WTC11 (cell line): Measurements from ENCODE around the gene DSTN. TPM values are rescaled to one million over a fixed set of nuclear protein-coding genes. Genes with fewer than 3 reads are reported as not detected.

Experiments used
- ATAC-seq: fragments of 200-7000 bp; cut with Tn5 transposase; 2 replicates; pipeline ENCODE4 v1.10.0; 2021; ENCODE audit warnings: mild to moderate bottlenecking, moderate library complexity
- CTCF ChIA-PET: fragments of 300-600 bp; sonication (Branson Sonifier 250); formaldehyde crosslinking; loops from one replicate; lab custom pipeline; 2021; ENCODE audit warnings: antibody characterized with exemption; lab: Charles Lee
- POLR2A ChIA-PET: fragments of 350-600 bp; sonication (Branson Sonifier 250); formaldehyde crosslinking; loops from one replicate; lab custom pipeline; 2021; ENCODE audit warnings: antibody characterized with exemption; lab: Charles Lee
- DNase-seq: peaks from one replicate; pipeline ENCODE4 v3.0.0; 2021; ENCODE audit warnings: low spot score
- H3K27ac Mint-ChIP-seq: 2 replicates; pipeline ENCODE4 v1.8.0; 2021; ENCODE audit warnings: mixed read lengths
- H3K27me3 Mint-ChIP-seq: 2 replicates; pipeline ENCODE4 v1.8.0; 2021; ENCODE audit warnings: low read depth, mild to moderate bottlenecking, moderate library complexity, mixed read lengths
- H3K36me3 Mint-ChIP-seq: 2 replicates; pipeline ENCODE4 v1.8.0; 2021; ENCODE audit warnings: mixed read lengths
- H3K4me1 Mint-ChIP-seq: 2 replicates; pipeline ENCODE4 v1.8.0; 2022; ENCODE audit warnings: mixed read lengths
- H3K4me3 Mint-ChIP-seq: 2 replicates; pipeline ENCODE4 v1.8.0; 2021; ENCODE audit warnings: mild to moderate bottlenecking, moderate library complexity, mixed read lengths
- H3K9me3 Mint-ChIP-seq: 2 replicates; pipeline ENCODE4 v1.8.0; 2021; ENCODE audit warnings: mixed read lengths
- ATF1 ChIP-seq: sonication (generic); formaldehyde crosslinking; IDR thresholded peaks from 2 replicates; pipeline ENCODE4 v1.8.1; 2023; ENCODE audit warnings: mild to moderate bottlenecking, moderate library complexity, missing genetic modification reagents
- ERG ChIP-seq: fragments of 250-450 bp; sonication (Bioruptor Pico); IDR thresholded peaks from 2 replicates; pipeline ENCODE4 v1.8.0; 2021; ENCODE audit warnings: mild to moderate bottlenecking
- FOXP1 ChIP-seq: sonication (generic); formaldehyde crosslinking; IDR thresholded peaks from 2 replicates; pipeline ENCODE4 v1.8.0; 2022; ENCODE audit warnings: missing genetic modification reagents, mild to moderate bottlenecking, moderate library complexity, borderline replicate concordance
- RELA ChIP-seq: sonication (generic); formaldehyde crosslinking; IDR thresholded peaks from 2 replicates; pipeline ENCODE4 v1.8.1; 2022; ENCODE audit warnings: missing genetic modification reagents, mild to moderate bottlenecking, borderline replicate concordance
- TEAD1 ChIP-seq: sonication (generic); formaldehyde crosslinking; IDR thresholded peaks from 2 replicates; pipeline ENCODE4 v1.8.0; 2022; ENCODE audit warnings: mild to moderate bottlenecking, missing genetic modification reagents
- ZNF532 ChIP-seq: fragments of 250-450 bp; sonication (Bioruptor Pico); IDR thresholded peaks from 2 replicates; pipeline ENCODE4 v1.9.0; 2021; ENCODE audit warnings: mild to moderate bottlenecking, borderline replicate concordance
- total RNA-seq: library from RNA; stranded (reverse); gene quantifications from 3 replicates; pipeline ENCODE4 v1.2.3, GENCODE V29; 2021
- TF ChIP-seq, protein P1 (sequence below): sonication (generic); formaldehyde crosslinking; IDR thresholded peaks from 2 replicates; pipeline ENCODE4 v1.8.1; 2022; ENCODE audit warnings: low read depth, mild to moderate bottlenecking, moderate library complexity, missing genetic modification reagents, borderline replicate concordance
- TF ChIP-seq, protein P2 (sequence below): sonication (generic); formaldehyde crosslinking; IDR thresholded peaks from 2 replicates; pipeline ENCODE4 v1.8.0; 2023; ENCODE audit warnings: mild to moderate bottlenecking, missing genetic modification reagents
- TF ChIP-seq, protein P3 (sequence below): sonication (generic); formaldehyde crosslinking; IDR thresholded peaks from 2 replicates; pipeline ENCODE4 v1.8.0; 2022; ENCODE audit warnings: mild to moderate bottlenecking, missing genetic modification reagents
- TF ChIP-seq, protein P4 (sequence below): sonication (generic); formaldehyde crosslinking; IDR thresholded peaks from 2 replicates; pipeline ENCODE4 v1.8.1; 2023; ENCODE audit warnings: mild to moderate bottlenecking, moderate library complexity, missing genetic modification reagents
- TF ChIP-seq, protein P5 (sequence below): fragments of 250-450 bp; sonication (Bioruptor Pico); conservative IDR thresholded peaks from 2 replicates; pipeline ENCODE4 v1.9.0; 2021; ENCODE audit warnings: mild to moderate bottlenecking
- TF ChIP-seq, protein P6 (sequence below): sonication (generic); formaldehyde crosslinking; IDR thresholded peaks from 2 replicates; pipeline ENCODE4 v1.8.0; 2023; ENCODE audit warnings: missing genetic modification reagents

DSTN gene
- total RNA-seq, 1 experiment from 2014 or later: 153 TPM

DNA sequence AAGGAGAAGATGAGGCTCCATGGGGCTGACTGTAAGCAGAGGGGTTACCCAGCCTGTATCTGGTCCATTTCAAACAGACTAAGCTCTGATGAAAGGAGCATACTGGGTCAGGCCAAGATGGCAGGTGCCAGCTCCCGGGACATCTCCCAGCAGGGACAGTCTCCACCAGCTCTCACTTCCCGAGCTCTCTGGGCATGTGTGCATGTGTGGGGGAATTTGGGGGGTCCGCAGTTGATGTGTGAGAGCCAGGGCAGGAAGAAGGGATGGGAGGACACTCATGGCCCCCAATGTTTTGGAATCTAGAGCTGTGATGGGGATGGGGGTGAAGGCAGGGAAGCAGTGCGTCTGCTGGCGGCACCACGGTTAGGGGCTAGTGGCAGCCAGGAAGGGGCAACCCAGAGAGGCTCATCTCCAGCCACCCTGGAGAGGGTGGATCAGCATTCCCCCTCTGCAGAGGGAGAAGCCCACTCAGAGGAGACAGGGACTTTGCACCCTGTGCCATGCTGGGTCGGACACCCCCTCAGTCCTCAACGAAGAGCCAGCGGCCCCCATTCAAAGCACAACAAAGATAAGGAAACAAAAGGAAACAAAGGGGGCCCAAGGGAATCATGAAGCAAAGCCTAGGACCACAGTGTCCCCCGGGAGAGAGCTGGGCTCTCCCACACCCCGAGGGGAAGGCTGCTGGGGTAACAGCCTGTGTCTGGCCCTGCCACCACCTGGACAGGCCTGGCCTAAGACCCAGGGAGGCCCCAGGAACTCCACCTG, 52.4 kb downstream of the DSTN start:
- no peak overlapping the region for H3K4me3 Mint-ChIP-seq
- ChIA-PET POLR2A (no interaction called here), CTCF (interaction anchor here (0.6 to 0.7 kb wide), 2 partner anchors 117 kb away, joined by 3 read pairs; no protein-coding TSS in a partner anchor)
- peaks cover 64% of the 10 kb centered on the region for H3K36me3 Mint-ChIP-seq
- no peaks in the 10 kb centered on the region for H3K4me1 Mint-ChIP-seq
- H3K27ac Mint-ChIP-seq: no peak overlapping the region
- H3K9me3 Mint-ChIP-seq: no peaks in the 10 kb centered on the region
- TF ChIP-seq ZNF532 (CRISPR knock-in tag) (no peak), ATF1 (CRISPR knock-in tag) (no peak)
- TF ChIP-seq, protein P1, sequence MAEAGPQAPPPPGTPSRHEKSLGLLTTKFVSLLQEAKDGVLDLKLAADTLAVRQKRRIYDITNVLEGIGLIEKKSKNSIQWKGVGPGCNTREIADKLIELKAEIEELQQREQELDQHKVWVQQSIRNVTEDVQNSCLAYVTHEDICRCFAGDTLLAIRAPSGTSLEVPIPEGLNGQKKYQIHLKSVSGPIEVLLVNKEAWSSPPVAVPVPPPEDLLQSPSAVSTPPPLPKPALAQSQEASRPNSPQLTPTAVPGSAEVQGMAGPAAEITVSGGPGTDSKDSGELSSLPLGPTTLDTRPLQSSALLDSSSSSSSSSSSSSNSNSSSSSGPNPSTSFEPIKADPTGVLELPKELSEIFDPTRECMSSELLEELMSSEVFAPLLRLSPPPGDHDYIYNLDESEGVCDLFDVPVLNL: no peak
- TF ChIP-seq, protein P2, sequence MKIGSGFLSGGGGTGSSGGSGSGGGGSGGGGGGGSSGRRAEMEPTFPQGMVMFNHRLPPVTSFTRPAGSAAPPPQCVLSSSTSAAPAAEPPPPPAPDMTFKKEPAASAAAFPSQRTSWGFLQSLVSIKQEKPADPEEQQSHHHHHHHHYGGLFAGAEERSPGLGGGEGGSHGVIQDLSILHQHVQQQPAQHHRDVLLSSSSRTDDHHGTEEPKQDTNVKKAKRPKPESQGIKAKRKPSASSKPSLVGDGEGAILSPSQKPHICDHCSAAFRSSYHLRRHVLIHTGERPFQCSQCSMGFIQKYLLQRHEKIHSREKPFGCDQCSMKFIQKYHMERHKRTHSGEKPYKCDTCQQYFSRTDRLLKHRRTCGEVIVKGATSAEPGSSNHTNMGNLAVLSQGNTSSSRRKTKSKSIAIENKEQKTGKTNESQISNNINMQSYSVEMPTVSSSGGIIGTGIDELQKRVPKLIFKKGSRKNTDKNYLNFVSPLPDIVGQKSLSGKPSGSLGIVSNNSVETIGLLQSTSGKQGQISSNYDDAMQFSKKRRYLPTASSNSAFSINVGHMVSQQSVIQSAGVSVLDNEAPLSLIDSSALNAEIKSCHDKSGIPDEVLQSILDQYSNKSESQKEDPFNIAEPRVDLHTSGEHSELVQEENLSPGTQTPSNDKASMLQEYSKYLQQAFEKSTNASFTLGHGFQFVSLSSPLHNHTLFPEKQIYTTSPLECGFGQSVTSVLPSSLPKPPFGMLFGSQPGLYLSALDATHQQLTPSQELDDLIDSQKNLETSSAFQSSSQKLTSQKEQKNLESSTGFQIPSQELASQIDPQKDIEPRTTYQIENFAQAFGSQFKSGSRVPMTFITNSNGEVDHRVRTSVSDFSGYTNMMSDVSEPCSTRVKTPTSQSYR (CRISPR knock-in tag): no peak
- TF ChIP-seq, protein P3, sequence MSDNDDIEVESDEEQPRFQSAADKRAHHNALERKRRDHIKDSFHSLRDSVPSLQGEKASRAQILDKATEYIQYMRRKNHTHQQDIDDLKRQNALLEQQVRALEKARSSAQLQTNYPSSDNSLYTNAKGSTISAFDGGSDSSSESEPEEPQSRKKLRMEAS: no peak
- TF ChIP-seq, protein P4, sequence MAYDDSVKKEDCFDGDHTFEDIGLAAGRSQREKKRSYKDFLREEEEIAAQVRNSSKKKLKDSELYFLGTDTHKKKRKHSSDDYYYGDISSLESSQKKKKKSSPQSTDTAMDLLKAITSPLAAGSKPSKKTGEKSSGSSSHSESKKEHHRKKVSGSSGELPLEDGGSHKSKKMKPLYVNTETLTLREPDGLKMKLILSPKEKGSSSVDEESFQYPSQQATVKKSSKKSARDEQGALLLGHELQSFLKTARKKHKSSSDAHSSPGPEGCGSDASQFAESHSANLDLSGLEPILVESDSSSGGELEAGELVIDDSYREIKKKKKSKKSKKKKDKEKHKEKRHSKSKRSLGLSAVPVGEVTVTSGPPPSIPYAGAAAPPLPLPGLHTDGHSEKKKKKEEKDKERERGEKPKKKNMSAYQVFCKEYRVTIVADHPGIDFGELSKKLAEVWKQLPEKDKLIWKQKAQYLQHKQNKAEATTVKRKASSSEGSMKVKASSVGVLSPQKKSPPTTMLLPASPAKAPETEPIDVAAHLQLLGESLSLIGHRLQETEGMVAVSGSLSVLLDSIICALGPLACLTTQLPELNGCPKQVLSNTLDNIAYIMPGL: no peak
- TF ChIP-seq, protein P5, sequence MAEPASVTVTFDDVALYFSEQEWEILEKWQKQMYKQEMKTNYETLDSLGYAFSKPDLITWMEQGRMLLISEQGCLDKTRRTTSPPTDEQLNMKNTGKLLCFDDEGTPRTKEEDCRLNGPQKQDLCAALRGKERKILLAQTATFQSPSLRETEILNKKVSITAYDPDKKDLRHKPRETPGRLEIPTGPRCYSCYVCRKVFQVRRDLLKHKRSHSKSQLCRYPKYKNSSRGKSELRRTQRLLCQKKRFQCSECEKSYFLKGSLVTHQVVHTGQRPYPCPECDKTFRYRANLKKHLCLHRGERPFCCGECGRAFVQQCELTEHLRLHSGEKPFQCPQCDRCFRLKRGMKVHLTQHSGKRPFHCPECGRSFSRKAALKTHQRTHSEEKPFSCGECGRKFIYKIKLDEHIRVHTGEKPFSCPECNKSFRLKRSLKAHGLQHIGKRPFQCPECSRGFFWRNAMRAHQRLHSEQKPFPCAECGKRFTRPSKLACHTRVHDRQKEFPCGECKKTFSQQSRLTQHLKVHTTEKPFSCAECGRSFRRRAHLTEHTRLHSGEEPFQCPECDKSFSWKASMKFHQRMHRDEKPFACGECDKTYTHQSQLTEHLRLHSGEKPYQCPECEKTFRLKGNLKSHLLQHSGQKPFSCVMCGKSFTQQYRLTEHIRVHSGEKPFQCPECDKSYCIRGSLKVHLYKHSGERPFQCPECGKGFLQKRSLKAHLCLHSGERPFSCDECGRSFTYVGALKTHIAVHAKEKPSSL (CRISPR knock-in tag): no peak
- DNase-seq (peak; percentile 3), ATAC-seq (no peak)
- H3K27me3 Mint-ChIP-seq: no peaks in the 10 kb centered on the region

DNA sequence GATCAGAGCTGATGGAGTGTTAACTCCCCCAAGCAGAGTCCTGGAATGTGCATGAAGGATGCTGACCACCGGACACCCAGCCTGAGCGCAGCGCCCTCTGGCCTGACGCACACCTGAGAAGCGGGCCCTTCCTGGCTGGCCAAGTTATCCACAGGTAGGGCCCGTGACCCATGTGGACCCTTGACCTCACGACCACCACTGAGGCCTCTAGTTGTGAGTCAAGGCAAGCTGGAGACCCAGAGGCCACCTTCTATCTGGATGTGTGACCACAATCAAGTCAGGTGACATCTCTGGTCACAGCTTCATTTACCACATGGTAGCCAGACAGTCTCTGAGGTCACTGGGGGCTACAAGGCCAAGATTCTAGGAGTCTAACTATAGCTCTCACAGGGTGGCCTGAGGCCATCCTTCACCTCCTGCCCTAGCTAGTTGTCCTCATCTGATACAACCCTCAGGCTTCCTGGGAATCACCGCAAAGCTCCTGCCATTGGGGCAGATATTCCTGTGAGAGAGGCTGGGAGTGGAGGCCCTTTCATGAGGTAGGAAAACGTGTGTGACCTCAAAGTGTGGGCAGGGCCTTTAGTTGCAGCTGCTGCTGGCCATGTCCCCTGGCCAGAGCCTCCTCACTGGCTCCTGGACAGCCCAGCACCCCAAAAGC, 53.1 kb downstream of the DSTN start:
- H3K36me3 Mint-ChIP-seq: peaks cover 63% of the 10 kb centered on the region
- H3K9me3 Mint-ChIP-seq: no peaks in the 10 kb centered on the region
- no peak overlapping the region for H3K4me3 Mint-ChIP-seq
- H3K4me1 Mint-ChIP-seq: no peaks in the 10 kb centered on the region
- no peak for ATAC-seq
- ChIA-PET POLR2A (no interaction called here), CTCF (interaction anchor here (0.6 to 1.0 kb wide), 2 partner anchors 26 to 118 kb away, joined by 3 read pairs; no protein-coding TSS in a partner anchor)
- H3K27me3 Mint-ChIP-seq: no peaks in the 10 kb centered on the region
- H3K27ac Mint-ChIP-seq: no peak overlapping the region
- peak; percentile 3 for DNase-seq
- TF ChIP-seq RELA (CRISPR knock-in tag): no peak
- TF ChIP-seq, protein P6, sequence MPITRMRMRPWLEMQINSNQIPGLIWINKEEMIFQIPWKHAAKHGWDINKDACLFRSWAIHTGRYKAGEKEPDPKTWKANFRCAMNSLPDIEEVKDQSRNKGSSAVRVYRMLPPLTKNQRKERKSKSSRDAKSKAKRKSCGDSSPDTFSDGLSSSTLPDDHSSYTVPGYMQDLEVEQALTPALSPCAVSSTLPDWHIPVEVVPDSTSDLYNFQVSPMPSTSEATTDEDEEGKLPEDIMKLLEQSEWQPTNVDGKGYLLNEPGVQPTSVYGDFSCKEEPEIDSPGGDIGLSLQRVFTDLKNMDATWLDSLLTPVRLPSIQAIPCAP (CRISPR knock-in tag): no peak
- no peak for TF ChIP-seq TEAD1
- no peak for TF ChIP-seq ERG
- no peak for TF ChIP-seq FOXP1 (CRISPR knock-in tag)
